GM12874 (cell line): Measurements from ENCODE around the gene FMNL3.
"Not testable (repeated sequence)": the region's sequence is repeated elsewhere in the genome, so short reads cannot be mapped to it uniquely, and the experiment has no call there.

ENCODE experiments used
- CTCF ChIP-seq: IDR thresholded peaks from 2 replicates; pipeline ENCODE4 v1.5.1; 2011; ENCODE audit warnings: low read depth, mild to moderate bottlenecking, control low read depth, low read length, moderate library complexity; ENCODE audit not compliant: insufficient read depth

Gene FMNL3

GRCh38 chr12:49618576-49618975 lies 88.6 kb downstream of the FMNL3 start:
- TF ChIP-seq CTCF = no peak

GRCh38 chr12:49616533-49617219 lies 90.5 kb downstream of the FMNL3 start:
- no peak for TF ChIP-seq CTCF

- TF ChIP-seq CTCF = no peak
These were observed 91.5 kb downstream of the FMNL3 start for GRCh38 chr12:49615725-49616124.

- TF ChIP-seq CTCF = no peak
These were observed 95.0 kb downstream of the FMNL3 start for GRCh38 chr12:49612210-49612609.

- TF ChIP-seq CTCF = no peak
These were observed 97.4 kb downstream of the FMNL3 start for GRCh38 chr12:49609875-49610154.

- TF ChIP-seq CTCF = no peak
These were observed 97.9 kb downstream of the FMNL3 start for GRCh38 chr12:49609059-49609874.

- not testable (repeated sequence) for TF ChIP-seq CTCF
These were observed 101.7 kb downstream of the FMNL3 start, which contains the start of gene FAM186B for GRCh38 chr12:49605539-49605938. Gene FAM186B (minus strand): TSS chr12:49605639. CDS start chr12:49605477, 162 bp downstream.
